WERI-Rb-1 (cell line): ENCODE results near the gene RAPGEF1.

ENCODE experiments used
- DNase-seq: peaks from one replicate; pipeline ENCODE4 v3.0.0-alpha.2; 2020
- H3K27ac ChIP-seq: fragments of 250-450 bp; sonication (Bioruptor Pico); 2 replicates; pipeline ENCODE4 v1.5.1; 2020; ENCODE audit warnings: mild to moderate bottlenecking, moderate library complexity
- H3K27me3 ChIP-seq: fragments of 250-450 bp; sonication (Bioruptor Pico); 2 replicates; pipeline ENCODE4 v1.5.1; 2021; ENCODE audit warnings: mild to moderate bottlenecking, low read depth, moderate library complexity; ENCODE audit not compliant: insufficient read depth, severe bottlenecking
- H3K36me3 ChIP-seq: fragments of 250-450 bp; sonication (Bioruptor Pico); 2 replicates; pipeline ENCODE4 v1.5.1; 2020; ENCODE audit warnings: mild to moderate bottlenecking, moderate library complexity
- H3K4me3 ChIP-seq: 2 replicates; pipeline ENCODE4 v1.5.1; 2011; ENCODE audit warnings: low read depth, mild to moderate bottlenecking, control low read depth, low read length
- H3K9me3 ChIP-seq: fragments of 250-450 bp; sonication (Bioruptor Pico); 2 replicates; pipeline ENCODE4 v1.5.1; 2021; ENCODE audit warnings: mild to moderate bottlenecking, moderate library complexity; ENCODE audit not compliant: severe bottlenecking
- TF ChIP-seq, protein P1 (sequence below): IDR thresholded peaks from 2 replicates; pipeline ENCODE4 v1.5.1; 2011; ENCODE audit warnings: low read depth, mild to moderate bottlenecking, control low read depth, inconsistent platforms, low read length

RAPGEF1 gene

GRCh38 chr9:131597246-131597645 is 142.6 kb downstream of the RAPGEF1 start:
- no peak for DNase-seq
- TF ChIP-seq, protein P1, sequence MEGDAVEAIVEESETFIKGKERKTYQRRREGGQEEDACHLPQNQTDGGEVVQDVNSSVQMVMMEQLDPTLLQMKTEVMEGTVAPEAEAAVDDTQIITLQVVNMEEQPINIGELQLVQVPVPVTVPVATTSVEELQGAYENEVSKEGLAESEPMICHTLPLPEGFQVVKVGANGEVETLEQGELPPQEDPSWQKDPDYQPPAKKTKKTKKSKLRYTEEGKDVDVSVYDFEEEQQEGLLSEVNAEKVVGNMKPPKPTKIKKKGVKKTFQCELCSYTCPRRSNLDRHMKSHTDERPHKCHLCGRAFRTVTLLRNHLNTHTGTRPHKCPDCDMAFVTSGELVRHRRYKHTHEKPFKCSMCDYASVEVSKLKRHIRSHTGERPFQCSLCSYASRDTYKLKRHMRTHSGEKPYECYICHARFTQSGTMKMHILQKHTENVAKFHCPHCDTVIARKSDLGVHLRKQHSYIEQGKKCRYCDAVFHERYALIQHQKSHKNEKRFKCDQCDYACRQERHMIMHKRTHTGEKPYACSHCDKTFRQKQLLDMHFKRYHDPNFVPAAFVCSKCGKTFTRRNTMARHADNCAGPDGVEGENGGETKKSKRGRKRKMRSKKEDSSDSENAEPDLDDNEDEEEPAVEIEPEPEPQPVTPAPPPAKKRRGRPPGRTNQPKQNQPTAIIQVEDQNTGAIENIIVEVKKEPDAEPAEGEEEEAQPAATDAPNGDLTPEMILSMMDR: no peak
- H3K27me3 ChIP-seq: no peaks in the 10 kb centered on the region
- H3K36me3 ChIP-seq: peaks cover 39% of the 10 kb centered on the region
- no peak overlapping the region for H3K27ac ChIP-seq
- H3K4me3 ChIP-seq: no peak overlapping the region
- H3K9me3 ChIP-seq: no peaks in the 10 kb centered on the region

GRCh38 chr9:131596430-131596743 is 143.5 kb downstream of the RAPGEF1 start:
- Histone ChIP-seq H3K9me3 (no peaks in the 10 kb centered on the region), H3K4me3 (no peak overlapping the region), H3K27ac (no peak overlapping the region), H3K36me3 (peaks cover 37% of the 10 kb centered on the region), H3K27me3 (no peaks in the 10 kb centered on the region)
- TF ChIP-seq, protein P1: no peak
- DNase-seq: no peak

DNA sequence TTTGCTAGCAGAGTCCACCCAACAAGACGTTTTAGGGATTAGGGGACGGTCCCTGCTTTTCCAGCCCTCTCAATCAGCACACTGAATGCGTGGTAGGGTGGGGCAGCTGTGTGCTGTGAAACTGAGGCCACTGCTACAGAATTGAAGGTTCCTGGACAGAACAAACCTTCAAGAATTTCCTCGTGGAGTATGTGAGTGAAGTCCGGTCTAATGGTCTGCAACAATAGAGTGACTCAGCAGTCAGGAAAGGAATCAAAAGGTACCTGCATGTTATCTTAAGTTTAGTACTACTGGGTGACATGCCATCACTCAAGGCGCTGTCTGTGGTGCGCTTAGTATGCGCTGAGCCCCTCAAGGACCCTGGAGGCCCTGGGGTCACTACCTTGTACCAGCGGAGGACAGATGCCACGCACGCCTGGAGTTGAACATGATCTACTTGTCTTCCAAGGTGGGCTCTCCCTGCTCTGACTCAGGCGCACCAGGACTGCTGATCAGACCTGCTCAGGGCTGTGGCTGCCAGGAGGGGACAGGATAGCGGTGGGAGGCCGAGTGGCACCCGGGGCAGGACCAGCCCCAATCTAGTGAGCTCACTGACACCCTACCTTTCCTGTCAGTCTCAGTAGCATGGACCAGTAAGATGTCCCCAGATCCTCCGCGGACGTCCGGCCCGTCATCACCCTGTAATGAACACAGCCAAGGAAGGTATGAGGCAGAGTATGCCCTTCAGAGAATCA is 144.0 kb downstream of the RAPGEF1 start:
- H3K36me3 ChIP-seq: peaks cover 37% of the 10 kb centered on the region

DNA sequence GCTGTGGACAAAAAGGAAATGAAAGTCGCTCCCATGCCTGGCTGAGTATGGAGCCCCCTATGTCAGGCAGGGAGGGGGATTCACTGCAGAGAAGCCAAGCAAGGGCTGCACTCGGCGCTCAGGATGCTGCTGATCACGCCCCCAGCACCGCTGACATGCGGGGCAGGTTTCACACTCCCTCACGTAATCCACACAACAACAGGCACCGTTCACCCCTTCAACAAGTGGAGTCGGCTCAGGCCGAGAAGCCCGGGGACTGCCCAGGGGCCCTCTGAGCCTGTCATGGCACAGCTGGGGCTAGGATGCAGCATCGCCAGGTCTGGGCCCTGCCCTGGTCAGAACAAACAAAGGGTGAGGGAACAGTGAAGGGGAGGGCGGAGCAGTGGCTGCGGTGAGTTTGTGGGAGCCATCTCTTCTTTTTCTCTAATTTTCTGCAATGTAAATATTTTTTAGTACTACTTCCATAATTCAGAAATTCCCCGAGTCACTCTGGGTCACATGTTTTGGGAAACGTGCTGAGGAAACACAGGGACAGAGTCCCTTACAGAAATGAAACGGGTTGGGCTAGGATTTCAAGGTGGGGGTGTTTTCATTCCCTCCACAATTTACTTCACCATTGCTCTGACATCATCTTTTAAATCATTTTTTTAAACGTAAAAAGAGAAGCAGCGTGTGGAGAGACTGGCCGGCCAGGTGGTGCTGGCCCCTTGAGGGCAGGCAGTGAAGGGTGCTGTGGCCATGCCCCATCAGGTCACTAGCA is 144.8 kb downstream of the RAPGEF1 start:
- H3K9me3 ChIP-seq: no peaks in the 10 kb centered on the region
- no peak overlapping the region for H3K4me3 ChIP-seq
- no peak for DNase-seq
- no peak overlapping the region for H3K27ac ChIP-seq
- H3K36me3 ChIP-seq: peaks cover 30% of the 10 kb centered on the region
- TF ChIP-seq, protein P1: no peak
- H3K27me3 ChIP-seq: no peaks in the 10 kb centered on the region

More for the DNA sequence above, 144.0 kb downstream of the RAPGEF1 start:
- H3K4me3 ChIP-seq: no peak overlapping the region
- no peak for DNase-seq
- H3K9me3 ChIP-seq: no peaks in the 10 kb centered on the region
- H3K27ac ChIP-seq: no peak overlapping the region
- TF ChIP-seq, protein P1: no peak
- no peaks in the 10 kb centered on the region for H3K27me3 ChIP-seq

GRCh38 chr9:131593936-131594665 is 145.8 kb downstream of the RAPGEF1 start:
- TF ChIP-seq, protein P1: no peak
- Histone ChIP-seq H3K4me3 (no peak overlapping the region), H3K36me3 (peaks cover 34% of the 10 kb centered on the region), H3K9me3 (no peaks in the 10 kb centered on the region), H3K27me3 (no peaks in the 10 kb centered on the region), H3K27ac (no peak overlapping the region)
- no peak for DNase-seq
